Fibroblast of the aortic adventitia (primary cell): Measurements from ENCODE around the gene PYURF. TPM values are rescaled to one million over a fixed set of nuclear protein-coding genes. Genes with fewer than 3 reads are reported as not detected.

ENCODE experiments used
- DNase-seq: peaks from one replicate; pipeline ENCODE4 v3.0.0-alpha.2; 2010; ENCODE audit warnings: low read depth
- H3K4me3 ChIP-seq: 2 replicates; pipeline ENCODE4 v1.5.1; 2011; ENCODE audit warnings: low read depth, mild to moderate bottlenecking, control low read depth, low read length, moderate library complexity
- total RNA-seq: library from RNA; depleted of rRNA; stranded (reverse); fragments of >200 nt; gene quantifications from 2 replicates; pipeline ENCODE4 v1.2.3, GENCODE V29; 2012; ENCODE audit warnings: low replicate concordance
- TF ChIP-seq, protein P1 (sequence below): IDR thresholded peaks from 2 replicates; pipeline ENCODE4 v1.5.1; 2011; ENCODE audit warnings: mild to moderate bottlenecking, low read length, control low read depth, inconsistent platforms; ENCODE audit not compliant: insufficient read depth

PYURF gene
- total RNA-seq, 1 donor, result 69.7 TPM

GRCh38 chr4:88478247-88478646 lies 45.3 kb downstream of the PYURF start:
- TF ChIP-seq, protein P1, sequence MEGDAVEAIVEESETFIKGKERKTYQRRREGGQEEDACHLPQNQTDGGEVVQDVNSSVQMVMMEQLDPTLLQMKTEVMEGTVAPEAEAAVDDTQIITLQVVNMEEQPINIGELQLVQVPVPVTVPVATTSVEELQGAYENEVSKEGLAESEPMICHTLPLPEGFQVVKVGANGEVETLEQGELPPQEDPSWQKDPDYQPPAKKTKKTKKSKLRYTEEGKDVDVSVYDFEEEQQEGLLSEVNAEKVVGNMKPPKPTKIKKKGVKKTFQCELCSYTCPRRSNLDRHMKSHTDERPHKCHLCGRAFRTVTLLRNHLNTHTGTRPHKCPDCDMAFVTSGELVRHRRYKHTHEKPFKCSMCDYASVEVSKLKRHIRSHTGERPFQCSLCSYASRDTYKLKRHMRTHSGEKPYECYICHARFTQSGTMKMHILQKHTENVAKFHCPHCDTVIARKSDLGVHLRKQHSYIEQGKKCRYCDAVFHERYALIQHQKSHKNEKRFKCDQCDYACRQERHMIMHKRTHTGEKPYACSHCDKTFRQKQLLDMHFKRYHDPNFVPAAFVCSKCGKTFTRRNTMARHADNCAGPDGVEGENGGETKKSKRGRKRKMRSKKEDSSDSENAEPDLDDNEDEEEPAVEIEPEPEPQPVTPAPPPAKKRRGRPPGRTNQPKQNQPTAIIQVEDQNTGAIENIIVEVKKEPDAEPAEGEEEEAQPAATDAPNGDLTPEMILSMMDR, result no peak
- no peak overlapping the region for H3K4me3 ChIP-seq
- no peak for DNase-seq

DNA sequence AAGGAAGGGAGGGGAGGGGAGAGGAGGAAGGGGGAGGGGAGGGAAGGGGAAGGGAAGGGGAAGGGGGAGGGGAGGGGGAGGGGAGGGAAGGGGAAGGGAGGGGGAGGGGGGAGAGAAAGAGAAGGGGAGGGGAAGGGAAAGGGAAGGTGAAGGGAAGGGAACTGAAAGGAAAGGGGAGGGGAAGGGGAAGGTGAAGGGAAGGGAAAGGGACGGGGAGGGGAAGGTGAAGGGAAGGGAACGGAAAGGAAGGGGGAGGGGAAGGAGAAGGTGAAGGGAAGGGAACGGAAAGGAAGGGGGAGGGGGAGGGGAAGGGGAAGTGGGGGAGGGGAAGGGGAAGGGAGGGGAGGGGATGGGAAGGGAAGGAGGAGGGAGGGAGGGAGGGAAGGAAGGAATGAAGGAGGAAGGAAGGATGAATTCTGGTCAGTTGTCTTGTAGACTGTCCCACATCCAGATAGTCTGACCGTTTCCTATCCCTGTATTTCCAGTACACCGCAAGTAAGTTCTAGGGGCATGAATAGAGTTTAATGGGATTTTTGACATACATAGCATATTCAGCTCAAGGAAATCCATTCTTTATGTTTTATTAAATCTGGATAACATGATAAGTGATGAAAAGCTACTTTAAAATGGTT lies 46.2 kb downstream of the PYURF start:
- no peak for DNase-seq
- TF ChIP-seq, protein P1, result no peak
- no peak overlapping the region for H3K4me3 ChIP-seq

Other genes with a start within 250 kb of the PYURF start
- gene PPM1K, start 239.2 kb downstream of the PYURF start, total RNA-seq, result 11.1 and 144 TPM in 2 replicates
- 4.9 and 14.0 TPM in 2 replicates for gene HERC6, start 144.9 kb downstream of the PYURF start, total RNA-seq
- 1.5 and 16.1 TPM in 2 replicates for gene HERC5, start 66.7 kb downstream of the PYURF start, total RNA-seq
- gene HERC3, start 68.7 kb upstream of the PYURF start, total RNA-seq, result 18.3 and 47.2 TPM in 2 replicates
- 6.0 and 11.3 TPM in 2 replicates for gene NAP1L5, start 174.1 kb upstream of the PYURF start, total RNA-seq